HCT116 (cell line): Measurements from ENCODE around the gene ITGA1. TPM values are rescaled to one million over a fixed set of nuclear protein-coding genes. Genes with fewer than 3 reads are reported as not detected.

Source experiments
- CBX3 ChIP-seq: IDR thresholded peaks from 2 replicates; pipeline ENCODE4 v1.6.1; 2012; ENCODE audit warnings: low read depth
- EGR1 ChIP-seq: IDR thresholded peaks from 2 replicates; pipeline ENCODE4 v1.6.1; 2012; ENCODE audit warnings: low read depth
- EZH2phosphoT487 ChIP-seq: fragments of 200-600 bp; IDR thresholded peaks from 2 replicates; pipeline ENCODE4 v1.6.1; 2018; ENCODE audit warnings: antibody characterized with exemption, borderline replicate concordance
- MAX ChIP-seq: IDR thresholded peaks from 2 replicates; pipeline ENCODE4 v1.6.1; 2012
- RAD21 ChIP-seq: IDR thresholded peaks from 2 replicates; pipeline ENCODE4 v1.6.1; 2012; ENCODE audit warnings: low read depth, mild to moderate bottlenecking
- SP1 ChIP-seq: IDR thresholded peaks from 2 replicates; pipeline ENCODE4 v1.6.1; 2012; ENCODE audit warnings: low read depth
- TCF7L2 ChIP-seq: IDR thresholded peaks from 2 replicates; pipeline ENCODE4 v1.7.0; 2011; ENCODE audit warnings: borderline replicate concordance, inconsistent platforms; ENCODE audit not compliant: insufficient read depth, insufficient read length; ENCODE audit errors: extremely low read depth
- YY1 ChIP-seq: IDR thresholded peaks from 2 replicates; pipeline ENCODE4 v1.6.1; 2011; ENCODE audit warnings: low read length, low read depth, moderate library complexity, mild to moderate bottlenecking; ENCODE audit not compliant: insufficient replicate concordance; ENCODE audit errors: extremely low read depth
- ZNF274 ChIP-seq: fragments of 200-500 bp; sonication (Bioruptor generic); IDR thresholded peaks from 2 replicates; pipeline ENCODE4 v1.6.1; 2014; ENCODE audit warnings: mild to moderate bottlenecking, low read depth, low read length, inconsistent platforms
- total RNA-seq: library from RNA; stranded (reverse); gene quantifications from one replicate; pipeline ENCODE4 v1.2.1, GENCODE V29; 2021; ENCODE audit not compliant: unreplicated experiment
- TF ChIP-seq, protein P1 (sequence below), 3 experiments: fragments of 200-600 bp in 1 of 3; sonication (generic) in 1 of 3; IDR thresholded peaks in 2 of 3; conservative IDR thresholded peaks in 1 of 3; 2 replicates each; pipeline ENCODE4 v1.5.1; 2012 to 2017; ENCODE audit warnings: low read depth in 2 of 3, low read length in 2 of 3, antibody characterized with exemption in 1 of 3, borderline replicate concordance in 1 of 3, control low read depth in 1 of 3, mild to moderate bottlenecking in 1 of 3, mixed read lengths in 1 of 3, mixed run types in 1 of 3, moderate library complexity in 1 of 3; ENCODE audit not compliant: insufficient read depth in 1 of 3

Gene ITGA1
- total RNA-seq, 1 experiment from 2014 or later, result 1.8 TPM

DNA sequence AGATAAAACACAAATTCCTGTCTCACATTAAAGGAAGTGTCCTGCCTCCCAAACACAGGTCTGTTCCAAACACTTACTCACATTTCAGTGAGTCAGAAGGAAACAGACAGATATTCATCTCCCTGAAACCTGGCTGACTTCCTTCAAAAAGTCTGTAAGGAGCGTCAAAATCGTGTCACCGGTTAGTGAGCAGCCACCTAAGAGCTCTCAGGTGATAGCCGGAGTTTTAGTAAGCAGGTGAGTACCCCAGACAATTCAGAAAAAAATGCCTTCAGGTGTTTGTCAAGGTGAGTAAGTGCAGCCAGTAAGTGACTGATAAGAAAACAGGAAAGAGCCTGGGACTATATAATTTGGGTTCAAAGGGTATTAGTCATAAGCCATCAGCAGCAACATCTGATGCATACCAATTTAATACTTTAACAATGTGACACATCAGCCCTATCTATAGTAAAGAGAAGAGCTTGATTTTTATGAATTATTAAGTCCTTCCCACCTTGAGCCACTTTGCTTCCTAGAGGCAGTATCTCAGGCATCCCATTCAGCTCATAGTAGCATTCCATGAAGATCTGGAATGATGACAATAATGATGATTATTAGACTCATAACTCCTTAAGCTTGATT is 200.1 kb downstream of the ITGA1 start (continued):
- TF ChIP-seq EGR1 (no peak), MAX (peak; percentile 63; the same call in 1 of the 2 replicates), CBX3 (no peak; the same call in 1 of the 2 replicates), EZH2phosphoT487 (no peak), TCF7L2 (peak; percentile 88), ZNF274 (no peak), YY1 (peak; percentile 3), RAD21 (no peak; the same call in none of the 2 replicates), SP1 (peak; percentile 89)
- TF ChIP-seq, protein P1, sequence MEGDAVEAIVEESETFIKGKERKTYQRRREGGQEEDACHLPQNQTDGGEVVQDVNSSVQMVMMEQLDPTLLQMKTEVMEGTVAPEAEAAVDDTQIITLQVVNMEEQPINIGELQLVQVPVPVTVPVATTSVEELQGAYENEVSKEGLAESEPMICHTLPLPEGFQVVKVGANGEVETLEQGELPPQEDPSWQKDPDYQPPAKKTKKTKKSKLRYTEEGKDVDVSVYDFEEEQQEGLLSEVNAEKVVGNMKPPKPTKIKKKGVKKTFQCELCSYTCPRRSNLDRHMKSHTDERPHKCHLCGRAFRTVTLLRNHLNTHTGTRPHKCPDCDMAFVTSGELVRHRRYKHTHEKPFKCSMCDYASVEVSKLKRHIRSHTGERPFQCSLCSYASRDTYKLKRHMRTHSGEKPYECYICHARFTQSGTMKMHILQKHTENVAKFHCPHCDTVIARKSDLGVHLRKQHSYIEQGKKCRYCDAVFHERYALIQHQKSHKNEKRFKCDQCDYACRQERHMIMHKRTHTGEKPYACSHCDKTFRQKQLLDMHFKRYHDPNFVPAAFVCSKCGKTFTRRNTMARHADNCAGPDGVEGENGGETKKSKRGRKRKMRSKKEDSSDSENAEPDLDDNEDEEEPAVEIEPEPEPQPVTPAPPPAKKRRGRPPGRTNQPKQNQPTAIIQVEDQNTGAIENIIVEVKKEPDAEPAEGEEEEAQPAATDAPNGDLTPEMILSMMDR (IDR thresholded peaks at IDR 0.05 in 2 of 3, conservative IDR thresholded peaks at IDR 0.05 in 1 of 3; ENCODE audit: borderline replicate concordance in 1 of 3, insufficient read depth in 1 of 3, low read depth in 2 of 3, low read length in 2 of 3), result no peak
